ENCODE results near the gene FAM89A. TPM values are rescaled to one million over a fixed set of nuclear protein-coding genes. Genes with fewer than 3 reads are reported as not detected.
"Not testable (repeated sequence)": the region's sequence is repeated elsewhere in the genome, so short reads cannot be mapped to it uniquely, and the experiment has no call there.

The FAM89A gene
- total RNA-seq, 1 experiment from 2014 or later: 7.3 TPM

- DNase-seq (ENCODE audit: low read depth): no peak
Measured at GRCh38 chr1:230994860-230995259, 45.2 kb downstream of the FAM89A start.

- no peak for DNase-seq (ENCODE audit: low read depth)
Measured at GRCh38 chr1:230992100-230992774, 47.8 kb downstream of the FAM89A start.

GRCh38 chr1:230987448-230987847 is 52.6 kb downstream of the FAM89A start:
- no peak for DNase-seq (ENCODE audit: low read depth)

- DNase-seq (ENCODE audit: low read depth): peak; percentile 61
Measured at GRCh38 chr1:230986976-230987375, 53.1 kb downstream of the FAM89A start.

GRCh38 chr1:230985711-230986110 is 54.3 kb downstream of the FAM89A start:
- no peak for DNase-seq (ENCODE audit: low read depth)

- not testable (repeated sequence) for DNase-seq (ENCODE audit: low read depth)
Measured at GRCh38 chr1:230984622-230985515, 55.2 kb downstream of the FAM89A start.

GRCh38 chr1:230983811-230984210 is 56.2 kb downstream of the FAM89A start:
- DNase-seq (ENCODE audit: low read depth): no peak

GRCh38 chr1:230982696-230983095 is 57.4 kb downstream of the FAM89A start:
- no peak for DNase-seq (ENCODE audit: low read depth)

- no peak for DNase-seq (ENCODE audit: low read depth)
Measured at GRCh38 chr1:230979952-230980351, 60.1 kb downstream of the FAM89A start.

- DNase-seq (ENCODE audit: low read depth): no peak
Measured at GRCh38 chr1:230979389-230979716, 60.7 kb downstream of the FAM89A start.

GRCh38 chr1:230978491-230979388 is 61.3 kb downstream of the FAM89A start, which contains the start of the genes ARV1 and TTC13:
Gene ARV1, plus strand, starts transcription at chr1:230979094. Its CDS starts 12 bp downstream, at chr1:230979106.
Gene TTC13, minus strand, starts transcription at chr1:230978861. Its CDS starts 31 bp downstream, at chr1:230978830.
- DNase-seq (ENCODE audit: low read depth): peak; percentile 99

- peak; percentile 40 for DNase-seq (ENCODE audit: low read depth)
Measured at GRCh38 chr1:230977761-230978490, 62.1 kb downstream of the FAM89A start.

- DNase-seq (ENCODE audit: low read depth): no peak
Measured at GRCh38 chr1:230976825-230977747, 63.0 kb downstream of the FAM89A start.

- no peak for DNase-seq (ENCODE audit: low read depth)
Measured at GRCh38 chr1:230976360-230976759, 63.7 kb downstream of the FAM89A start.

GRCh38 chr1:230975636-230976035 is 64.4 kb downstream of the FAM89A start:
- DNase-seq (ENCODE audit: low read depth): no peak

GRCh38 chr1:230972855-230973271 is 67.2 kb downstream of the FAM89A start:
- DNase-seq (ENCODE audit: low read depth): peak; percentile 83

GRCh38 chr1:230971771-230972170 is 68.3 kb downstream of the FAM89A start:
- DNase-seq (ENCODE audit: low read depth): no peak

- no peak for DNase-seq (ENCODE audit: low read depth)
Measured at GRCh38 chr1:230970432-230970831, 69.6 kb downstream of the FAM89A start.

All from M059J (cell line).